ENCODE results near the gene PRTG. TPM values are rescaled to one million over a fixed set of nuclear protein-coding genes. Genes with fewer than 3 reads are reported as not detected.

Gene PRTG
- total and polyA plus RNA-seq, 2 of the 13 experiments (the other 11 are each of a cell fraction or from before 2014, with no cell fraction given): 13.2 to 22.3 TPM

- TF ChIP-seq ZBTB43 (CRISPR knock-in tag; conservative IDR thresholded peaks at IDR 0.05): no peak
These were observed 127.5 kb downstream of the PRTG start (continued) for GRCh38 chr15:55615445-55615844.

GRCh38 chr15:55613727-55614126 is 129.2 kb downstream of the PRTG start:
- no peak for DNase-seq (ENCODE audit: low spot score)
- 93% methylated on average over 4 of the region's 4 CpGs for WGBS (ENCODE audit: low lambda C conversion rate)
- in situ Hi-C loops (cut with HindIII; ENCODE audit: extremely low pct_ligation_motif_present, low pct_unique_long_range_greater_than_20kb): no loop called here
- no peak overlapping the region for H3K4me3 ChIP-seq (replicated peaks in 1 of 3; ENCODE audit: insufficient read depth in 1 of 3, low read depth in 2 of 3, low read length in 3 of 3)
- no peak for FAIRE-seq
- H3K9me3 ChIP-seq (ENCODE audit: low read length): no peaks in the 10 kb centered on the region
- intact Hi-C loops (cut with micrococcal nuclease; ENCODE audit: unreplicated experiment): no loop called here
- POLR2A ChIA-PET: no interaction called here
- CTCF ChIA-PET (ENCODE audit: low intra/inter-chr PET ratio, low total read pairs): no interaction called here
- no peak overlapping the region for H3K9ac ChIP-seq (ENCODE audit: insufficient read depth, low read depth, low read length)
- no peak for ATAC-seq
- H3K4me2 ChIP-seq (ENCODE audit: low read depth, low read length): no peak overlapping the region
- H3K27ac ChIP-seq (ENCODE audit: extremely low read length, insufficient read depth, low read length): no peak overlapping the region
- no peaks in the 10 kb centered on the region for H3K79me2 ChIP-seq (ENCODE audit: insufficient read depth, low read length)
- no peak overlapping the region for H2AFZ ChIP-seq (ENCODE audit: low read length)
- BruUV-seq (replicated peaks): no TSS peak
- no peaks in the 10 kb centered on the region for H3K4me1 ChIP-seq (ENCODE audit: insufficient read depth, low read length)
- no peaks in the 10 kb centered on the region for H4K20me1 ChIP-seq (ENCODE audit: insufficient read depth, low read length)
- H3K27me3 ChIP-seq (ENCODE audit: control insufficient read depth in 1 of 2, insufficient read depth in 2 of 2, low read length in 2 of 2): no peaks in the 10 kb centered on the region
- peaks cover 0 to 7% of the 10 kb centered on the region in 2 experiments; a peak in 2 of 5 replicates for H3K36me3 ChIP-seq (replicated peaks in 1 of 2; ENCODE audit: control insufficient read depth in 1 of 2, insufficient read depth in 2 of 2, low read length in 2 of 2)
- no peak for TF ChIP-seq ZHX2 (IDR thresholded peaks at IDR 0.05; ENCODE audit: low read depth)
- no peak for TF ChIP-seq ZHX2 (CRISPR knock-in tag; IDR thresholded peaks at IDR 0.05; ENCODE audit: borderline replicate concordance)
- TF ChIP-seq GZF1 (CRISPR knock-in tag; IDR thresholded peaks at IDR 0.05): no peak
- TF ChIP-seq ZNF724P (CRISPR knock-in tag; IDR thresholded peaks at IDR 0.05; ENCODE audit: borderline replicate concordance): no peak
- no peak for TF ChIP-seq SP140L (CRISPR knock-in tag; IDR thresholded peaks at IDR 0.05; ENCODE audit: borderline replicate concordance)
- TF ChIP-seq JUNB (CRISPR knock-in tag; IDR thresholded peaks at IDR 0.05; ENCODE audit: borderline replicate concordance): no peak
- TF ChIP-seq ZMAT3 (CRISPR knock-in tag; conservative IDR thresholded peaks at IDR 0.05): no peak
- TF ChIP-seq, protein P1, sequence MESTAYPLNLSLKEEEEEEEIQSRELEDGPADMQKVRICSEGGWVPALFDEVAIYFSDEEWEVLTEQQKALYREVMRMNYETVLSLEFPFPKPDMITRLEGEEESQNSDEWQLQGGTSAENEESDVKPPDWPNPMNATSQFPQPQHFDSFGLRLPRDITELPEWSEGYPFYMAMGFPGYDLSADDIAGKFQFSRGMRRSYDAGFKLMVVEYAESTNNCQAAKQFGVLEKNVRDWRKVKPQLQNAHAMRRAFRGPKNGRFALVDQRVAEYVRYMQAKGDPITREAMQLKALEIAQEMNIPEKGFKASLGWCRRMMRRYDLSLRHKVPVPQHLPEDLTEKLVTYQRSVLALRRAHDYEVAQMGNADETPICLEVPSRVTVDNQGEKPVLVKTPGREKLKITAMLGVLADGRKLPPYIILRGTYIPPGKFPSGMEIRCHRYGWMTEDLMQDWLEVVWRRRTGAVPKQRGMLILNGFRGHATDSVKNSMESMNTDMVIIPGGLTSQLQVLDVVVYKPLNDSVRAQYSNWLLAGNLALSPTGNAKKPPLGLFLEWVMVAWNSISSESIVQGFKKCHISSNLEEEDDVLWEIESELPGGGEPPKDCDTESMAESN (CRISPR knock-in tag; conservative IDR thresholded peaks at IDR 0.05): no peak
- TF ChIP-seq, protein P2, sequence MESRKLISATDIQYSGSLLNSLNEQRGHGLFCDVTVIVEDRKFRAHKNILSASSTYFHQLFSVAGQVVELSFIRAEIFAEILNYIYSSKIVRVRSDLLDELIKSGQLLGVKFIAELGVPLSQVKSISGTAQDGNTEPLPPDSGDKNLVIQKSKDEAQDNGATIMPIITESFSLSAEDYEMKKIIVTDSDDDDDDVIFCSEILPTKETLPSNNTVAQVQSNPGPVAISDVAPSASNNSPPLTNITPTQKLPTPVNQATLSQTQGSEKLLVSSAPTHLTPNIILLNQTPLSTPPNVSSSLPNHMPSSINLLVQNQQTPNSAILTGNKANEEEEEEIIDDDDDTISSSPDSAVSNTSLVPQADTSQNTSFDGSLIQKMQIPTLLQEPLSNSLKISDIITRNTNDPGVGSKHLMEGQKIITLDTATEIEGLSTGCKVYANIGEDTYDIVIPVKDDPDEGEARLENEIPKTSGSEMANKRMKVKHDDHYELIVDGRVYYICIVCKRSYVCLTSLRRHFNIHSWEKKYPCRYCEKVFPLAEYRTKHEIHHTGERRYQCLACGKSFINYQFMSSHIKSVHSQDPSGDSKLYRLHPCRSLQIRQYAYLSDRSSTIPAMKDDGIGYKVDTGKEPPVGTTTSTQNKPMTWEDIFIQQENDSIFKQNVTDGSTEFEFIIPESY (CRISPR knock-in tag; IDR thresholded peaks at IDR 0.05): no peak

Measured in HepG2 (cell line).